K562 (cell line): ENCODE measurements around the gene ANK3. TPM values are rescaled to one million over a fixed set of nuclear protein-coding genes. Genes with fewer than 3 reads are reported as not detected.

ENCODE experiments used
- ATAC-seq: fragments of 200-7000 bp; cut with Tn5 transposase; 3 replicates; pipeline ENCODE4 v1.9.1; 2020; ENCODE audit warnings: moderate library complexity
- BruUV-seq: library from RNA; stranded (reverse); fragments of 400-500 nt; replicated peaks from 2 replicates; lab custom pipeline; 2021; lab: Mats Ljungman, UMichigan
- CTCF ChIA-PET: fragments of 300-600 bp; formaldehyde crosslinking; extraction: SDS; loops from one replicate; lab custom pipeline; 2021; ENCODE audit warnings: low intra/inter-chr PET ratio; lab: Yijun Ruan, JAX
- POLR2A ChIA-PET: fragments of 300-600, 350-650 bp; sonication (Branson Sonifier 250); formaldehyde crosslinking; extraction: SDS; loops from one replicate; lab custom pipeline; 2021; ENCODE audit warnings: antibody characterized with exemption, inconsistent platforms; lab: Yijun Ruan, JAX
- DNase-seq, 4 experiments: peaks; one replicate each; pipeline versions ENCODE4 v3.0.0 to v3.0.0-alpha.2; 2011 to 2018; ENCODE audit warnings: low spot score in 3 of 4, mixed read lengths in 3 of 4; ENCODE audit errors: extremely low read depth in 1 of 4
- FAIRE-seq: peaks from 2 replicates; lab custom pipeline; 2011; peaks lifted over from hg19 to GRCh38; lab: Jason Lieb, UNC
- H2AFZ ChIP-seq: 2 replicates; pipeline ENCODE4 v1.6.0; 2011; ENCODE audit warnings: low read depth, low read length, control low read depth, inconsistent platforms
- H3K27ac ChIP-seq: fragments of 200-600 bp; 3 replicates; pipeline ENCODE4 v1.8.0; 2011; ENCODE audit warnings: low read depth, mild to moderate bottlenecking, control low read depth, inconsistent platforms, low read length, moderate library complexity, mixed read lengths; ENCODE audit errors: extremely low read depth
- H3K27me3 ChIP-seq, 2 experiments: fragments of 300-600 bp in 1 of 2; 2 replicates in 1 of 2; 3 replicates in 1 of 2; pipeline versions ENCODE4 v1.6.0 to v1.8.0; 2011; ENCODE audit warnings: inconsistent platforms in 2 of 2, low read length in 2 of 2, mild to moderate bottlenecking in 1 of 2, mixed read lengths in 1 of 2, moderate library complexity in 1 of 2; ENCODE audit not compliant: control insufficient read depth in 2 of 2, insufficient read depth in 2 of 2
- H3K36me3 ChIP-seq: fragments of 300-600 bp; 3 replicates; pipeline ENCODE4 v1.8.0; 2011; ENCODE audit warnings: mild to moderate bottlenecking, low read length, inconsistent platforms; ENCODE audit not compliant: control insufficient read depth, insufficient read depth
- H3K4me1 ChIP-seq, 2 experiments: fragments of 200-600 bp in 1 of 2; replicated peaks in 1 of 2; 2 replicates in 1 of 2; 3 replicates in 1 of 2; pipeline versions ENCODE4 v1.5.1 to v1.8.0; 2011; ENCODE audit warnings: inconsistent platforms in 2 of 2, low read length in 2 of 2, mild to moderate bottlenecking in 1 of 2, mixed read lengths in 1 of 2, moderate library complexity in 1 of 2; ENCODE audit not compliant: control insufficient read depth in 2 of 2, insufficient read depth in 2 of 2
- H3K4me2 ChIP-seq: 2 replicates; pipeline ENCODE4 v1.6.1; 2011; ENCODE audit warnings: low read length, control low read depth, inconsistent platforms, mixed read lengths; ENCODE audit not compliant: insufficient read depth
- H3K4me3 ChIP-seq: fragments of 200-600 bp; sonication (generic), shearing (Covaris generic); 2 replicates; pipeline ENCODE4 v1.5.1; 2016; ENCODE audit warnings: control low read depth, inconsistent platforms
- H3K79me2 ChIP-seq: fragments of 200-600 bp; 3 replicates; pipeline ENCODE4 v1.8.0; 2011; ENCODE audit warnings: low read length, inconsistent platforms; ENCODE audit not compliant: control insufficient read depth, insufficient read depth
- H3K9ac ChIP-seq, 2 experiments: 2 replicates each; pipeline versions ENCODE4 v1.6.0 to v1.6.1; 2011; ENCODE audit warnings: low read depth in 2 of 2, low read length in 2 of 2, control low read depth in 1 of 2, inconsistent platforms in 1 of 2, mild to moderate bottlenecking in 1 of 2, mixed read lengths in 1 of 2; ENCODE audit not compliant: insufficient read depth in 1 of 2
- H3K9me1 ChIP-seq: one replicate; pipeline ENCODE4 v1.6.0; 2011; ENCODE audit warnings: inconsistent platforms, mild to moderate bottlenecking, low read length, moderate library complexity; ENCODE audit not compliant: control insufficient read depth, insufficient read depth
- H3K9me3 ChIP-seq: replicated peaks from 2 replicates; pipeline ENCODE4 v1.5.1; 2011; ENCODE audit warnings: low read depth, low read length, inconsistent platforms; ENCODE audit not compliant: control insufficient read depth, insufficient read depth
- H4K20me1 ChIP-seq: replicated peaks from 2 replicates; pipeline ENCODE4 v1.6.1; 2011; ENCODE audit warnings: low read length, inconsistent platforms, mixed read lengths; ENCODE audit not compliant: control insufficient read depth, insufficient read depth
- ATF4 ChIP-seq: fragments of 450-650 bp; formaldehyde crosslinking; IDR thresholded peaks from 2 replicates; pipeline ENCODE4 v1.4.0; 2022; ENCODE audit warnings: mild to moderate bottlenecking, moderate library complexity
- TARDBP ChIP-seq: fragments of 450-650 bp; IDR thresholded peaks from 2 replicates; pipeline ENCODE4 v1.6.1; 2016
- TCF7 ChIP-seq: sonication (generic); IDR thresholded peaks from 2 replicates; pipeline ENCODE4 v1.6.1; 2016; ENCODE audit warnings: antibody characterized with exemption, borderline replicate concordance
- WGBS: fragments of 100-300 bp; shearing (Covaris generic); methylation state at CpG from one replicate; pipeline ENCODE4 v1.1.6; 2016; ENCODE audit warnings: low coverage, mixed read lengths; ENCODE audit not compliant: insufficient coverage; ENCODE audit errors: missing lambda C conversion rate; 5-methylcytosine and 5-hydroxymethylcytosine counted together
- in situ Hi-C: fragments of 300-500 bp; cut with MboI; formaldehyde crosslinking; loops from 4 replicates; pipeline ENCODE4 v1.15.0; 2018; ENCODE audit warnings: inconsistent platforms, mixed read lengths
- intact Hi-C: fragments of 100-400 bp; cut with micrococcal nuclease; formaldehyde crosslinking; loops from 2 replicates; pipeline ENCODE4 v1.14.2; 2022
- polyA plus RNA-seq, 8 experiments: library from polyadenylated mRNA; depleted of rRNA in 4 of 8; stranded (reverse) in 5 of 8; unstranded in 3 of 8; fragments of >200 nt; fragmentation: Nextera tagmentation in 2 of 8; fragmentation: Illumina TruSeq in 1 of 8; extraction: Ambion mirVana in 2 of 8; extraction: Trizol in 1 of 8; gene quantifications; 2 replicates each; pipeline versions ENCODE4 v1.2.1 to v1.2.3, GENCODE V29; 2011 to 2014; ENCODE audit warnings: inconsistent platforms in 1 of 8, missing spikeins in 1 of 8
- total RNA-seq, 7 experiments: library from RNA; depleted of rRNA in 6 of 7; stranded (reverse); fragments of >200 nt in 6 of 7; fragmentation: Illumina TruSeq in 2 of 7; extraction: Trizol in 2 of 7; gene quantifications; 2 replicates each; pipeline versions ENCODE4 v1.2.1 to v1.2.3, GENCODE V29; 2011 to 2021; ENCODE audit warnings: low replicate concordance in 1 of 7

ANK3 gene
- total and polyA plus RNA-seq, 9 of the 15 experiments (the other 6 are each of a cell fraction or from before 2014, with no cell fraction given): 10.0 to 32.3 (median 17.9) TPM

GRCh38 chr10:60209874-60210570 lies 179.7 kb downstream of the ANK3 start:
- Histone ChIP-seq H3K9ac (no peak overlapping the region), H3K36me3 (no peaks in the 10 kb centered on the region), H3K4me2 (no peak overlapping the region), H3K27ac (no peak overlapping the region), H3K4me1 (no peaks in the 10 kb centered on the region), H4K20me1 (no peaks in the 10 kb centered on the region), H3K9me1 (no peaks in the 10 kb centered on the region), H3K79me2 (no peaks in the 10 kb centered on the region), H3K27me3 (no peaks in the 10 kb centered on the region), H3K4me3 (no peak overlapping the region), H3K9me3 (no peaks in the 10 kb centered on the region), H2AFZ (no peak overlapping the region)
- intact Hi-C loops (loop anchor here (10.0 kb wide), 1 partner anchor 345 kb away; no protein-coding TSS in a partner anchor), in situ Hi-C loops (loop anchor here (5.0 to 25.0 kb wide), 5 partner anchors 93 to 585 kb away; no protein-coding TSS in a partner anchor)
- FAIRE-seq (no peak), DNase-seq (no peak), ATAC-seq (no peak)
- WGBS: 30% methylated on average over 7 of the region's 7 CpGs
- CTCF ChIA-PET: interaction anchor here (1.0 to 4.0 kb wide), 3 partner anchors 96 to 110 kb away, joined by 6 to 56 read pairs (median 49); no protein-coding TSS in a partner anchor
- BruUV-seq: no TSS peak
- TF ChIP-seq TCF7 (no peak), TARDBP (no peak), ATF4 (CRISPR knock-in tag) (no peak)
- POLR2A ChIA-PET: interaction anchor here (0.8 to 0.9 kb wide), 2 partner anchors 15 to 229 kb away, joined by 3 read pairs; no protein-coding TSS in a partner anchor
